Measurements from ENCODE around the gene CSF1.

GRCh38 chr1:109905491-109905890 is 5.2 kb upstream of the CSF1 start:
- TF ChIP-seq CTCF (IDR thresholded peaks at IDR 0.05; ENCODE audit: borderline replicate concordance, extremely low read depth, low read length, poor library complexity, severe bottlenecking) (no peak), EZH2 (IDR thresholded peaks at IDR 0.05; ENCODE audit: borderline replicate concordance, low read depth, low read length, severe bottlenecking) (no peak)
